HepG2 (cell line): ENCODE data around the gene KIF1C. TPM values are rescaled to one million over a fixed set of nuclear protein-coding genes. Genes with fewer than 3 reads are reported as not detected.

Experiments used
- EED ChIP-seq: sonication (generic); formaldehyde crosslinking; IDR thresholded peaks from 2 replicates; pipeline ENCODE4 v1.5.0; 2020; ENCODE audit warnings: mild to moderate bottlenecking, missing genetic modification reagents
- GTF2F1 ChIP-seq: fragments of 150-350 bp; IDR thresholded peaks from 2 replicates; pipeline ENCODE4 v1.6.1; 2014; ENCODE audit warnings: low read length
- HNRNPK ChIP-seq: fragments of 200-400 bp; formaldehyde crosslinking; IDR thresholded peaks from 2 replicates; pipeline ENCODE4 v1.6.1; 2018; ENCODE audit warnings: low read length, low read depth, moderate library complexity, mild to moderate bottlenecking; ENCODE audit not compliant: poor library complexity, severe bottlenecking
- KLF16 ChIP-seq, 2 experiments: sonication (generic) in 1 of 2; formaldehyde crosslinking in 1 of 2; IDR thresholded peaks; 2 replicates each; pipeline versions ENCODE4 v1.6.1 to v1.8.0; 2016 to 2023; ENCODE audit warnings: missing genetic modification reagents in 2 of 2, missing compliant biosample characterization in 1 of 2
- NFATC3 ChIP-seq: sonication (generic); formaldehyde crosslinking; IDR thresholded peaks from 2 replicates; pipeline ENCODE4 v1.5.1; 2020; ENCODE audit warnings: mild to moderate bottlenecking, missing genetic modification reagents
- NR2C2 ChIP-seq: sonication (generic); formaldehyde crosslinking; IDR thresholded peaks from 2 replicates; pipeline ENCODE4 v1.4.0; 2020; ENCODE audit warnings: missing genetic modification reagents, mild to moderate bottlenecking, moderate library complexity, borderline replicate concordance
- PITX1 ChIP-seq: sonication (generic); formaldehyde crosslinking; IDR thresholded peaks from 2 replicates; pipeline ENCODE4 v1.5.1; 2020; ENCODE audit warnings: mild to moderate bottlenecking, missing genetic modification reagents
- SAFB2 ChIP-seq: sonication (generic); formaldehyde crosslinking; IDR thresholded peaks from 2 replicates; pipeline ENCODE4 v1.5.1; 2020; ENCODE audit warnings: missing genetic modification reagents, low read depth, mild to moderate bottlenecking, borderline replicate concordance
- SNAI1 ChIP-seq: sonication (generic); formaldehyde crosslinking; IDR thresholded peaks from 2 replicates; pipeline ENCODE4 v1.5.0; 2020; ENCODE audit warnings: mild to moderate bottlenecking, missing genetic modification reagents, borderline replicate concordance
- SNAPC2 ChIP-seq: sonication (generic); formaldehyde crosslinking; IDR thresholded peaks from 2 replicates; pipeline ENCODE4 v1.8.1; 2022; ENCODE audit warnings: mild to moderate bottlenecking, missing genetic modification reagents
- ZBTB20 ChIP-seq: sonication (generic); formaldehyde crosslinking; IDR thresholded peaks from 2 replicates; pipeline ENCODE4 v1.8.1; 2023; ENCODE audit warnings: missing genetic modification reagents, low read depth, mild to moderate bottlenecking, borderline replicate concordance
- ZBTB3 ChIP-seq: sonication (generic); formaldehyde crosslinking; IDR thresholded peaks from 2 replicates; pipeline ENCODE4 v1.4.0; 2020; ENCODE audit warnings: low read depth, mild to moderate bottlenecking, moderate library complexity, missing genetic modification reagents, borderline replicate concordance
- ZNF326 ChIP-seq: sonication (generic); formaldehyde crosslinking; IDR thresholded peaks from 2 replicates; pipeline ENCODE4 v1.4.0; 2020; ENCODE audit warnings: missing genetic modification reagents, borderline replicate concordance
- ZNF451 ChIP-seq: sonication (generic); formaldehyde crosslinking; IDR thresholded peaks from 2 replicates; pipeline ENCODE4 v1.5.0; 2020; ENCODE audit warnings: mild to moderate bottlenecking, missing genetic modification reagents
- ZNF724P ChIP-seq: sonication (generic); formaldehyde crosslinking; IDR thresholded peaks from 2 replicates; pipeline ENCODE4 v1.8.0; 2022; ENCODE audit warnings: missing genetic modification reagents, borderline replicate concordance
- ZNF772 ChIP-seq: sonication (generic); formaldehyde crosslinking; IDR thresholded peaks from 2 replicates; pipeline ENCODE4 v1.5.0; 2020; ENCODE audit warnings: mild to moderate bottlenecking, missing genetic modification reagents
- ZNF878 ChIP-seq: sonication (generic); formaldehyde crosslinking; IDR thresholded peaks from 2 replicates; pipeline ENCODE4 v1.8.1; 2023; ENCODE audit warnings: mild to moderate bottlenecking, missing genetic modification reagents, moderate library complexity
- ZNF879 ChIP-seq: sonication (generic); formaldehyde crosslinking; IDR thresholded peaks from 2 replicates; pipeline ENCODE4 v1.8.1; 2023; ENCODE audit warnings: missing genetic modification reagents
- ZSCAN30 ChIP-seq: sonication (generic); formaldehyde crosslinking; IDR thresholded peaks from 2 replicates; pipeline ENCODE4 v1.5.0; 2020; ENCODE audit warnings: mild to moderate bottlenecking, missing genetic modification reagents
- polyA plus RNA-seq, 8 experiments: library from polyadenylated mRNA; depleted of rRNA in 3 of 8; stranded (reverse) in 7 of 8; unstranded in 1 of 8; fragments of >200 nt; fragmentation: Illumina TruSeq in 4 of 8; extraction: Trizol in 4 of 8; gene quantifications; 2 replicates each; pipeline versions ENCODE4 v1.2.1 to v1.2.3, GENCODE V29; 2011 to 2016; ENCODE audit warnings: low read depth in 4 of 8, missing spikeins in 1 of 8, mixed read lengths in 1 of 8; ENCODE audit not compliant: insufficient read depth in 1 of 8
- total RNA-seq, 5 experiments: library from RNA; depleted of rRNA; stranded (reverse); fragments of >200 nt; fragmentation: Illumina TruSeq; extraction: Trizol; gene quantifications; 2 replicates each; pipeline ENCODE4 v1.2.3, GENCODE V29; 2016; ENCODE audit warnings: low read depth in 1 of 5
- TF ChIP-seq, protein P1 (sequence below): sonication (generic); formaldehyde crosslinking; IDR thresholded peaks from 2 replicates; pipeline ENCODE4 v1.4.0; 2020; ENCODE audit warnings: missing genetic modification reagents, borderline replicate concordance
- TF ChIP-seq, protein P2 (sequence below): sonication (generic); formaldehyde crosslinking; IDR thresholded peaks from 2 replicates; pipeline ENCODE4 v1.4.0; 2020; ENCODE audit warnings: mild to moderate bottlenecking, missing genetic modification reagents
- TF ChIP-seq, protein P3 (sequence below): sonication (generic); formaldehyde crosslinking; IDR thresholded peaks from 2 replicates; pipeline ENCODE4 v1.5.0; 2020; ENCODE audit warnings: missing genetic modification reagents
- TF ChIP-seq, protein P4 (sequence below): sonication (generic); formaldehyde crosslinking; conservative IDR thresholded peaks from 2 replicates; pipeline ENCODE4 v1.4.0; 2020; ENCODE audit warnings: missing genetic modification reagents

Gene KIF1C
- total and polyA plus RNA-seq, 2 of the 13 experiments (the other 11 are each of a cell fraction or from before 2014, with no cell fraction given), result 70.0 to 104 TPM

DNA sequence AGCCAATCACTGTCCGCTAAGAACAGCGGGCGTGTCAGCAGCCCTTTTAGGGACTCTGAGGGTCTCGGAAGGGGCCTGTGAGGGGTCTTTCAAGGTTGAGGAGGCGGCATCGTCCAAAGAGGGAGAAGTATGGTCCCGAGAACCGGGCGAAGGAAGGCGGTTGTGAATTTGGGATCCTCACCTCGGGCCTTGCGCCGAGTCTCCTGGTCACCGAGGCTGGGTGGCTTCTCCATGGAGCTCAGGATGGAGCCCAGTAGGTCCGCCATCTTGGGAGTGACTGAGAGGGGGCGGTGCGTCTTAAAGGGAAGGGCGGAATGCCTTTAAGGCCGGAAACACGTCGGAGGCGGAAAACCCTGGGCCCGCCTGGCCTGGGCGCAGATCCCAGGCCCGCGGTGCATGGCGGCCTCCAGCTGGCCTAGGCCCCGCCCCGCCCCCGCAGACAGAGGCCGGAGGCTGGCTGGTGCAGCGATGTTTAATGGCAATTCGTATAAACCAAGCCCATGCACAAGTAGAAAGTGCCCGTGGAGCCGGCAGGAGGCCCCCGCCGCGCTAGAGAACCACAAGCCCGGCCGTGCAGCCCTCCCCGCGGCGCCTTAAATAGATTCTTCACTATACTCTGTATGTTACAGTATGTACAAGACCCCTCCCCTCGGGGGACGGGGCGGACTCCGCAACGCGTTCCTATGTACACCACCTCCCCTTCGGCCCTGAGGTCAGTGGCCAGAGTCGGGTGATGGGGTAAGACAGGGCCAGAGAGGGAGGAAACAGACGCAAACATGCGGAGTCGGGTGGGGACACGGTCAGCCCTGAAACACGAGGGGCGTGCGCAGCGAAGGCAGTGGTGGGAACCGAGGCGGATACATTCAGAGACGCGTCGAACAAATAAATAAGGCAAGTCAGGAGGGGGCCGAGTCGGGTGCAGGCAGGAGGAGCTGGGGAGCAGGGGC, 29.9 kb upstream of the KIF1C start, which contains the start of gene SPAG7 (continued):
- TF ChIP-seq SNAI1 (CRISPR knock-in tag), result no peak
- TF ChIP-seq NR2C2, result no peak; the same call in 1 of the 2 replicates
- peak; percentile 67; the same call in 1 of the 2 replicates for TF ChIP-seq ZNF878 (CRISPR knock-in tag)
- no peak for TF ChIP-seq NFATC3 (CRISPR knock-in tag)
- TF ChIP-seq ZNF772, result no peak; the same call in 1 of the 2 replicates
- TF ChIP-seq EED, result no peak
- peak; percentile 24; the same call in 1 of the 2 replicates for TF ChIP-seq SAFB2 (CRISPR knock-in tag)
- TF ChIP-seq, protein P1, sequence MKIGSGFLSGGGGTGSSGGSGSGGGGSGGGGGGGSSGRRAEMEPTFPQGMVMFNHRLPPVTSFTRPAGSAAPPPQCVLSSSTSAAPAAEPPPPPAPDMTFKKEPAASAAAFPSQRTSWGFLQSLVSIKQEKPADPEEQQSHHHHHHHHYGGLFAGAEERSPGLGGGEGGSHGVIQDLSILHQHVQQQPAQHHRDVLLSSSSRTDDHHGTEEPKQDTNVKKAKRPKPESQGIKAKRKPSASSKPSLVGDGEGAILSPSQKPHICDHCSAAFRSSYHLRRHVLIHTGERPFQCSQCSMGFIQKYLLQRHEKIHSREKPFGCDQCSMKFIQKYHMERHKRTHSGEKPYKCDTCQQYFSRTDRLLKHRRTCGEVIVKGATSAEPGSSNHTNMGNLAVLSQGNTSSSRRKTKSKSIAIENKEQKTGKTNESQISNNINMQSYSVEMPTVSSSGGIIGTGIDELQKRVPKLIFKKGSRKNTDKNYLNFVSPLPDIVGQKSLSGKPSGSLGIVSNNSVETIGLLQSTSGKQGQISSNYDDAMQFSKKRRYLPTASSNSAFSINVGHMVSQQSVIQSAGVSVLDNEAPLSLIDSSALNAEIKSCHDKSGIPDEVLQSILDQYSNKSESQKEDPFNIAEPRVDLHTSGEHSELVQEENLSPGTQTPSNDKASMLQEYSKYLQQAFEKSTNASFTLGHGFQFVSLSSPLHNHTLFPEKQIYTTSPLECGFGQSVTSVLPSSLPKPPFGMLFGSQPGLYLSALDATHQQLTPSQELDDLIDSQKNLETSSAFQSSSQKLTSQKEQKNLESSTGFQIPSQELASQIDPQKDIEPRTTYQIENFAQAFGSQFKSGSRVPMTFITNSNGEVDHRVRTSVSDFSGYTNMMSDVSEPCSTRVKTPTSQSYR, result peak; percentile 58; the same call in 1 of the 2 replicates
- TF ChIP-seq, protein P2, sequence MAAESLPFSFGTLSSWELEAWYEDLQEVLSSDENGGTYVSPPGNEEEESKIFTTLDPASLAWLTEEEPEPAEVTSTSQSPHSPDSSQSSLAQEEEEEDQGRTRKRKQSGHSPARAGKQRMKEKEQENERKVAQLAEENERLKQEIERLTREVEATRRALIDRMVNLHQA (CRISPR knock-in tag), result no peak
- TF ChIP-seq ZNF451 (CRISPR knock-in tag), result no peak; the same call in 1 of the 2 replicates
- TF ChIP-seq ZSCAN30 (CRISPR knock-in tag), result no peak
- TF ChIP-seq, protein P3, sequence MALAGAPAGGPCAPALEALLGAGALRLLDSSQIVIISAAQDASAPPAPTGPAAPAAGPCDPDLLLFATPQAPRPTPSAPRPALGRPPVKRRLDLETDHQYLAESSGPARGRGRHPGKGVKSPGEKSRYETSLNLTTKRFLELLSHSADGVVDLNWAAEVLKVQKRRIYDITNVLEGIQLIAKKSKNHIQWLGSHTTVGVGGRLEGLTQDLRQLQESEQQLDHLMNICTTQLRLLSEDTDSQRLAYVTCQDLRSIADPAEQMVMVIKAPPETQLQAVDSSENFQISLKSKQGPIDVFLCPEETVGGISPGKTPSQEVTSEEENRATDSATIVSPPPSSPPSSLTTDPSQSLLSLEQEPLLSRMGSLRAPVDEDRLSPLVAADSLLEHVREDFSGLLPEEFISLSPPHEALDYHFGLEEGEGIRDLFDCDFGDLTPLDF (CRISPR knock-in tag), result peak; percentile 24; the same call in 1 of the 2 replicates
- TF ChIP-seq SNAPC2 (CRISPR knock-in tag), result 0 out of 2 replicates have a peak, but pooled peaks have one; percentile 61
- 0 out of 2 replicates have a peak, but pooled peaks have one; percentile 50 for TF ChIP-seq ZNF879 (CRISPR knock-in tag)
- TF ChIP-seq, protein P4, sequence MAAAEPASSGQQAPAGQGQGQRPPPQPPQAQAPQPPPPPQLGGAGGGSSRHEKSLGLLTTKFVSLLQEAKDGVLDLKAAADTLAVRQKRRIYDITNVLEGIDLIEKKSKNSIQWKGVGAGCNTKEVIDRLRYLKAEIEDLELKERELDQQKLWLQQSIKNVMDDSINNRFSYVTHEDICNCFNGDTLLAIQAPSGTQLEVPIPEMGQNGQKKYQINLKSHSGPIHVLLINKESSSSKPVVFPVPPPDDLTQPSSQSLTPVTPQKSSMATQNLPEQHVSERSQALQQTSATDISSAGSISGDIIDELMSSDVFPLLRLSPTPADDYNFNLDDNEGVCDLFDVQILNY (CRISPR knock-in tag), result no peak
- no peak for TF ChIP-seq ZBTB3 (CRISPR knock-in tag)
- peak; percentile 33 for TF ChIP-seq HNRNPK
- TF ChIP-seq GTF2F1, result no peak
- peak; percentile 18 to 82; a peak in 2 of 4 replicates for TF ChIP-seq KLF16 (CRISPR knock-in tag; IDR thresholded peaks at IDR 0.05)
- no peak for TF ChIP-seq ZNF326 (CRISPR knock-in tag)
- TF ChIP-seq ZNF724P (CRISPR knock-in tag), result no peak
- TF ChIP-seq PITX1 (CRISPR knock-in tag), result no peak
- no peak for TF ChIP-seq ZBTB20
